Measurements from ENCODE around the gene GPRC5D. TPM values are rescaled to one million over a fixed set of nuclear protein-coding genes. Genes with fewer than 3 reads are reported as not detected.

The GPRC5D gene
- polyA plus RNA-seq, 3 donors: 0.49 TPM; not detected in 2

- no peaks in the 10 kb centered on the region for H3K36me3 ChIP-seq (replicated peaks in 1 of 2; ENCODE audit: control insufficient read depth in 1 of 2, insufficient read depth in 2 of 2, low read length in 2 of 2)
- no peak overlapping the region for H3K4me3 ChIP-seq (replicated peaks in 1 of 3; ENCODE audit: low read depth in 2 of 3, low read length in 3 of 3)
- no peaks in the 10 kb centered on the region for H3K4me1 ChIP-seq (ENCODE audit: control insufficient read depth in 1 of 2, insufficient read depth in 2 of 2, low read length in 2 of 2)
- no peaks in the 10 kb centered on the region for H3K4me1 Mint-ChIP-seq
- no peak for DNase-seq
- H4K20me1 ChIP-seq (ENCODE audit: insufficient read depth, low read length): no peaks in the 10 kb centered on the region
- intact Hi-C loops (cut with micrococcal nuclease): no loop called here
- H3K27ac Mint-ChIP-seq: no peak overlapping the region
- H3K9me3 ChIP-seq (replicated peaks in 1 of 2; ENCODE audit: control insufficient read depth in 1 of 2, insufficient read depth in 1 of 2, low read length in 2 of 2): no peaks in the 10 kb centered on the region
- H3K79me2 ChIP-seq (ENCODE audit: insufficient read depth, low read length): no peaks in the 10 kb centered on the region
- WGBS (ENCODE audit: insufficient coverage): 71% methylated on average over 1 of the region's 2 CpGs
- H2AFZ ChIP-seq (ENCODE audit: insufficient read depth, low read depth, low read length, poor library complexity, severe bottlenecking): no peak overlapping the region
- no peak overlapping the region for H3K27ac ChIP-seq (ENCODE audit: low read depth in 1 of 2, low read length in 2 of 2)
- no peak overlapping the region for H3K4me3 Mint-ChIP-seq
- H3K4me2 ChIP-seq (replicated peaks; ENCODE audit: extremely low read depth, low read length, poor library complexity, severe bottlenecking): no peak overlapping the region
- peaks cover 1 to 4% (median 2%) of the 10 kb centered on the region in 3 donors for H3K27me3 Mint-ChIP-seq (ENCODE audit: low read depth in 3 of 3)
- H3K36me3 Mint-ChIP-seq: peaks cover 0 to 2% of the 10 kb centered on the region in 2 donors
- no peaks in the 10 kb centered on the region for H3K27me3 ChIP-seq (ENCODE audit: control insufficient read depth in 2 of 2, insufficient read depth in 2 of 2, low read length in 2 of 2)
- no peak overlapping the region for H3K9ac ChIP-seq (ENCODE audit: insufficient read depth, low read length, poor library complexity, severe bottlenecking)
- peaks cover 0 to 2% (median 0%) of the 10 kb centered on the region in 7 donors for H3K9me3 Mint-ChIP-seq
- no peak for TF ChIP-seq CTCF (IDR thresholded peaks at IDR 0.05)
These were observed 21.2 kb downstream of the GPRC5D start for GRCh38 chr12:12930633-12931219.

GRCh38 chr12:12929696-12930095 is 22.3 kb downstream of the GPRC5D start:
- H3K27me3 Mint-ChIP-seq (ENCODE audit: low read depth in 3 of 3): peaks cover 1 to 4% (median 2%) of the 10 kb centered on the region in 3 donors
- H3K4me1 Mint-ChIP-seq: no peaks in the 10 kb centered on the region

More at GRCh38 chr12:12929696-12930095, 22.3 kb downstream of the GPRC5D start:
- no peak for DNase-seq
- no peak overlapping the region for H3K4me2 ChIP-seq (replicated peaks; ENCODE audit: extremely low read depth, low read length, poor library complexity, severe bottlenecking)
- TF ChIP-seq CTCF (IDR thresholded peaks at IDR 0.05): no peak
- intact Hi-C loops (cut with micrococcal nuclease): no loop called here
- Mint-ChIP-seq H3K4me3 (no peak overlapping the region), H3K27ac (peak overlapping the region in 1 of 7 donors; percentile 48), H3K36me3 (peaks cover 0 to 2% of the 10 kb centered on the region in 2 donors), H3K9me3 (peaks cover 0 to 2% (median 0%) of the 10 kb centered on the region in 7 donors)
- no peaks in the 10 kb centered on the region for H3K27me3 ChIP-seq (ENCODE audit: control insufficient read depth in 2 of 2, insufficient read depth in 2 of 2, low read length in 2 of 2)
- 91% methylated on average over 3 of the region's 6 CpGs for WGBS (ENCODE audit: insufficient coverage)
- no peaks in the 10 kb centered on the region for H3K4me1 ChIP-seq (ENCODE audit: control insufficient read depth in 1 of 2, insufficient read depth in 2 of 2, low read length in 2 of 2)
- no peaks in the 10 kb centered on the region for H3K36me3 ChIP-seq (replicated peaks in 1 of 2; ENCODE audit: control insufficient read depth in 1 of 2, insufficient read depth in 2 of 2, low read length in 2 of 2)
- H3K27ac ChIP-seq (ENCODE audit: low read depth in 1 of 2, low read length in 2 of 2): no peak overlapping the region
- no peak overlapping the region for H3K9ac ChIP-seq (ENCODE audit: insufficient read depth, low read length, poor library complexity, severe bottlenecking)
- H3K4me3 ChIP-seq (replicated peaks in 1 of 3; ENCODE audit: low read depth in 2 of 3, low read length in 3 of 3): no peak overlapping the region
- H4K20me1 ChIP-seq (ENCODE audit: insufficient read depth, low read length): no peaks in the 10 kb centered on the region
- no peaks in the 10 kb centered on the region for H3K9me3 ChIP-seq (replicated peaks in 1 of 2; ENCODE audit: control insufficient read depth in 1 of 2, insufficient read depth in 1 of 2, low read length in 2 of 2)
- H2AFZ ChIP-seq (ENCODE audit: insufficient read depth, low read depth, low read length, poor library complexity, severe bottlenecking): no peak overlapping the region
- H3K79me2 ChIP-seq (ENCODE audit: insufficient read depth, low read length): no peaks in the 10 kb centered on the region
